Hematopoietic multipotent progenitor cell treated with erythropoietin and hydrocortisone succinate and interleukin-3 and kit ligand, for 17 days (in vitro differentiated cells): Measurements from ENCODE around the gene CCS.
"Not testable (repeated sequence)": the region's sequence is repeated elsewhere in the genome, so short reads cannot be mapped to it uniquely, and the experiment has no call there.

ENCODE experiments used
- DNase-seq: peaks from one replicate; pipeline ENCODE4 v3.0.0-alpha.2; 2015; ENCODE audit warnings: low spot score

CCS gene

DNA sequence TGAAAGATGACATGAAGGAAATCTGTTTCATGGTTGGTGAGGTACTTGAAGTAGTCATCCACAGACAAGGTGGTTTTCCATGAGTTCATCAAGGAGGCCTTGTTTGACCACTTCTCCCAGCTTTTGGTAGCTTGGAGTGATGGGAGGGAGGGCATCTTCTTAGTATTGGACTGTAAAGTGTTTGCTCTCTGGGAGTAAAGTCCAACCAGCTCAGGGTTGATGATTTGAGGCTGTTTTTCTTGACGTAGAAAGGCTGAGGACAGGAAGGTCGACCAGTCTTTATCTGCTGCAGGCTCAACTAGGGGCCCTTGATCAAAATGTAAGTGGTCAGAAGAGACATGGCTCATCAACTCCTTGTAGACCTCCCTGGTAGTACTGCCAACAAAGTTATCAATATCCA lies 1.8 kb upstream of the CCS start:
- DNase-seq, result no peak

GRCh38 chr11:66593303-66593635 lies 284 bp downstream of the CCS start:
- DNase-seq, result no peak

DNA sequence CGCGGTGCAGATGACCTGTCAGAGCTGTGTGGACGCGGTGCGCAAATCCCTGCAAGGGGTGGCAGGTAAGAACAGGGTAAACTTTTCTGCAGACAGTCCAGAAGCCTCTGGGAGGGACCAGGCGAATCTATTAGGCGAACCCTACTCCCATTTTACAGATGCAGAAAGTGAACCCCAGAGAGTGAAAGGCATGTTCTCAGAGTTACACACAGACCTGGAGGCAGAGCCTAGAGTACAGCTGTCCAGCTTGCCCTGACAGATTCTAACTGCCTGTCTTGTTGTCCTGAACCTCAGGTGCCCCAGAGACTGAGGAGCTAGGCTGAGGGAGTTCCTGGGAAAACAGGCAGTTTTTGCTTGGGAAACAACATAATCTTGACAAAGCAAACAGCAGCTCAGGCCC lies 665 bp downstream of the CCS start:
- peak; percentile 50 for DNase-seq

- DNase-seq, result peak; percentile 89
Observed at GRCh38 chr11:66595245-66595904, 2.4 kb downstream of the CCS start.

DNA sequence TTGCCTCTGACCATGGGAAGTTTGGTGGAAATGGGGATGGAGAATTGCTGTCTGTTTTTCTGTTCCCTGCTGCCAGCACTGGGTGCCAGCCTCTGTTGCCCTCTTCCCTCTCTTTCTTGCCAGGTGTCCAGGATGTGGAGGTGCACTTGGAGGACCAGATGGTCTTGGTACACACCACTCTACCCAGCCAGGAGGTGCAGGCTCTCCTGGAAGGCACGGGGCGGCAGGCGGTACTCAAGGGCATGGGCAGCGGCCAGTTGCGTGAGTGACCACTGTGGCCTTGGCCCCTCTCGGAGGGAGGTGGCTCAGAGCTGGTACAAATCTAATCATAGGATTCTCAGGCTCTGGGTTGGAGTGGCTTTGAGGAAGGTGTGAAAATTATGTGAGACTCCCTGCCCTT lies 6.0 kb downstream of the CCS start:
- no peak for DNase-seq

- no peak for DNase-seq
Observed at GRCh38 chr11:66600219-66600618, 7.2 kb downstream of the CCS start.

DNA sequence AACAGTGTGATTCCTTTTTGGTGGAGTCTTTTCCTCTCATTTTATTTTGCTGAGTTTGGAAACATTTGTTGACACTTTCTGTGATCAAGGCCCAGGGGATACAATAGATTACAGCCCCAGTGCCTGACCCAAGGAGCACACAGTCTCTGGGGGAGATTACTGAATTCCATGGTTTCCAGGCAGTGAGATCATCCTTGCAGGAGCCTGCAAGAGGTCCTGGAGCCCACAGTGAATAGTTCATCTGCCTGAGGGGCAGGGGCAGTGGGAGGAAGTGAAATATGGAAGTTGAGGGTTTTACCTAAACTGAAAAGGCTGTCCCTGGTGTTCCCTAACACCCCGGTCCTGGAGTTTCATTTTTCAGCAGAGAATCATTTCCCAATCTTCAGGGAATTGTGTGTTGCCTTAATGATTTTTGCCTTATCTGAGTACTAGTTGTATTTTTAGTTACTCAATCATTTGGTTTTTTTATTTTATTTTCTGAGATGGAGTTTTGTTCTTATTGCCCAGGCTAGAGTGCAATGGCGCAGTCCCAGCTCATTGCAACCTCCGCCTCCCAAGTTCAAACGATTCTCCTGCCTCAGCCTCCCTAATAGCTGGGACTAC lies 7.7 kb downstream of the CCS start:
- DNase-seq, result no peak

DNA sequence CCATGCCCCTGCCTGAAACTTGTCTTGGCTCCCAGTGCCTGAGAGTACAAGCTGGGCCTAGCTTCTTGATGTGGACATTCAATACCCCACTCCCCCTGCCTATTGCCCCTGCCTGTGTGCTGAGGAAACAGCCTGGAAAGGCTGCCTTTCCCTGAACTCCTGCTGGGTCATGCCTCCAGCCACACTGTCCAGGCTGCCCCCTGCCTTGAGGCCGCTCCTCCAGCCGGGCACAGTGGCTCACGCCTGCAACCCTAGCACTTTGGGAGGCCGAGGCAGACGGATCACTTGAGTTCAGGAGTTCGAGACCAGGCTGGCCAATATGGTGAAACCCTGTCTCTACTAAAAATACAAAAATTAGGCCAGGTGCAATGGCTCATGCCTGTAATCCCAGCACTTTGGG lies 10.1 kb downstream of the CCS start:
- no peak for DNase-seq

GRCh38 chr11:66604155-66604554 lies 11.2 kb downstream of the CCS start:
- peak; percentile 90 for DNase-seq

DNA sequence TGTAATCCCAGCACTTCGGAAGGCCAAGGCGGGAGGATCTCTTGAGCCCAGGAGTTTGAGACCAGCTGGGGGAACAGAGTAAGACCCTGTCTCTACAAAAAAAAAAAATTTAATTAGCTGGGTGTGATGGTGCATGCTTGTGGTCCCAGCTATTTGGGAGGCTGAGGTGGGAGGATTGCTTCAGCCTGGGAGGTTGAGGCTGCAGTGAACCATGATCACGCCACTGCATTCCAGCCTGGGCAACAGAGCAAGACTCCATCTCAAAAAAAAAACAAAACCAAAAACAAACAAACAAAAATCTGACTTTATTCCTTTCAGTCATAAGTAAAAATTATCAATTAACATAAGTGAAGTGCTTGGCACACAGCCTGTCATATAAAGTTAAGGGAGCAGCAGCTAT lies 13.6 kb downstream of the CCS start:
- DNase-seq, result not testable (repeated sequence)

GRCh38 chr11:66607126-66607834 lies 14.3 kb downstream of the CCS start:
- DNase-seq, result no peak

GRCh38 chr11:66609721-66610617 lies 17.0 kb downstream of the CCS start:
- no peak for DNase-seq

DNA sequence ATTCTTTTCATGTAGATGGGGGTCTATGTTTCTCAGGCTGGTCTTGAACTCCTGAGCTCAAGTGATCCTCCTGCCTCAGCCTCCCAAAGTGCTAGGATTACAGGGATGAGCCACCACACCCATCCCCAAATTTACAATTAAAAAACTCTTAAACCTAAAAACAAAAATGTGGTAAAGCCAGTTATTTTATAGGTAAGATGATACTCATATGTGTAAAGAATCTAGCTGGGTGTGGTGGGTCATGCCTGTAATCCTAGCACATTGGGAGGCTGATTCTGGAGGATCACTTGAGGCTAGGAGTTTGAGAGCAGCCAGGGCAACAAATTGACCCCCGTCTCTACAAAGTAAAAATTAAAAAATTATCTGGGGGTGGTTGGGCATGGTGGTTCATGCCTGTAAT lies 19.5 kb downstream of the CCS start:
- DNase-seq, result no peak

- DNase-seq, result no peak
Observed at GRCh38 chr11:66614073-66614472, 21.1 kb downstream of the CCS start.

GRCh38 chr11:66616379-66617154 lies 23.6 kb downstream of the CCS start, which contains the start of gene RBM14:
Gene RBM14 (plus strand): TSS chr11:66616630. CDS start chr11:66616721, 91 bp downstream.
- peak; percentile 98 for DNase-seq

- no peak for DNase-seq
Observed at GRCh38 chr11:66617155-66617834, 24.3 kb downstream of the CCS start.

- DNase-seq, result peak; percentile 31
Observed at GRCh38 chr11:66619080-66619554, 26.1 kb downstream of the CCS start.

- DNase-seq, result no peak
Observed at GRCh38 chr11:66624450-66624849, 31.5 kb downstream of the CCS start.

GRCh38 chr11:66625041-66625751 lies 32.2 kb downstream of the CCS start:
- DNase-seq, result no peak

GRCh38 chr11:66625752-66626149 lies 32.8 kb downstream of the CCS start:
- no peak for DNase-seq
